ENCODE data around the gene ZNRF2. TPM values are rescaled to one million over a fixed set of nuclear protein-coding genes. Genes with fewer than 3 reads are reported as not detected.
"Not testable (repeated sequence)": the region's sequence is repeated elsewhere in the genome, so short reads cannot be mapped to it uniquely, and the experiment has no call there.

The ZNRF2 gene
- total RNA-seq, 1 donor from 2014 or later: 10.2 TPM

- Mint-ChIP-seq H3K9me3 (peaks cover 10% of the 10 kb centered on the region), H3K27ac (peak overlapping the region; percentile 78), H3K36me3 (ENCODE audit: low read depth) (peaks cover 16% of the 10 kb centered on the region), H3K4me3 (ENCODE audit: low read depth) (no peak overlapping the region), H3K27me3 (ENCODE audit: low read depth) (no peaks in the 10 kb centered on the region), H3K4me1 (ENCODE audit: low read depth) (peaks cover 31% of the 10 kb centered on the region)
- DNase-seq (ENCODE audit: low spot score): no peak
- intact Hi-C loops (cut with micrococcal nuclease): no loop called here
Measured at GRCh38 chr7:30282735-30283134, 1.7 kb upstream of the ZNRF2 start.

GRCh38 chr7:30285067-30285535, 704 bp downstream of the ZNRF2 start:
- H3K4me3 Mint-ChIP-seq (ENCODE audit: low read depth): peak overlapping the region; percentile 76
- DNase-seq (ENCODE audit: low spot score): no peak
- peaks cover 22% of the 10 kb centered on the region for H3K36me3 Mint-ChIP-seq (ENCODE audit: low read depth)
- H3K27ac Mint-ChIP-seq: no peak overlapping the region
- no peaks in the 10 kb centered on the region for H3K27me3 Mint-ChIP-seq (ENCODE audit: low read depth)
- H3K4me1 Mint-ChIP-seq (ENCODE audit: low read depth): peaks cover 45% of the 10 kb centered on the region
- intact Hi-C loops (cut with micrococcal nuclease): loop anchor here (2.0 kb wide), 3 partner anchors 122 to 310 kb away; partner anchors contain the start of genes GARS1 and GGCT
- peaks cover 10% of the 10 kb centered on the region for H3K9me3 Mint-ChIP-seq

- H3K36me3 Mint-ChIP-seq (ENCODE audit: low read depth): peaks cover 22% of the 10 kb centered on the region
- peak overlapping the region; percentile 96 for H3K4me3 Mint-ChIP-seq (ENCODE audit: low read depth)
- peak; percentile 69 for DNase-seq (ENCODE audit: low spot score)
- intact Hi-C loops (cut with micrococcal nuclease): loop anchor here (1.0 to 2.0 kb wide), 6 partner anchors 23 to 309 kb away; partner anchors contain the start of genes GARS1 and GGCT
- H3K27me3 Mint-ChIP-seq (ENCODE audit: low read depth): no peaks in the 10 kb centered on the region
- H3K4me1 Mint-ChIP-seq (ENCODE audit: low read depth): peaks cover 47% of the 10 kb centered on the region
- H3K9me3 Mint-ChIP-seq: peaks cover 10% of the 10 kb centered on the region
- peak overlapping the region; percentile 99 for H3K27ac Mint-ChIP-seq
Measured at GRCh38 chr7:30285536-30286284, 1.3 kb downstream of the ZNRF2 start.

GRCh38 chr7:30286749-30287148, 2.4 kb downstream of the ZNRF2 start:
- intact Hi-C loops (cut with micrococcal nuclease): loop anchor here (1.0 to 2.0 kb wide), 3 partner anchors 22 to 44 kb away; no protein-coding TSS in a partner anchor
- DNase-seq (ENCODE audit: low spot score): no peak
- Mint-ChIP-seq H3K4me3 (ENCODE audit: low read depth) (peak overlapping the region; percentile 96), H3K27ac (peak overlapping the region; percentile 99), H3K36me3 (ENCODE audit: low read depth) (peaks cover 32% of the 10 kb centered on the region), H3K9me3 (peaks cover 19% of the 10 kb centered on the region), H3K4me1 (ENCODE audit: low read depth) (peaks cover 56% of the 10 kb centered on the region), H3K27me3 (ENCODE audit: low read depth) (no peaks in the 10 kb centered on the region)

- intact Hi-C loops (cut with micrococcal nuclease): loop anchor here (2.0 kb wide), 1 partner anchor 21 kb away; no protein-coding TSS in a partner anchor
- H3K9me3 Mint-ChIP-seq: peaks cover 24% of the 10 kb centered on the region
- not testable (repeated sequence) for H3K27ac Mint-ChIP-seq; DNase-seq (ENCODE audit: low spot score); H3K27me3 Mint-ChIP-seq (ENCODE audit: low read depth)
- peak overlapping the region; percentile 43 for H3K4me3 Mint-ChIP-seq (ENCODE audit: low read depth)
- peaks cover 59% of the 10 kb centered on the region for H3K4me1 Mint-ChIP-seq (ENCODE audit: low read depth)
- H3K36me3 Mint-ChIP-seq (ENCODE audit: low read depth): peaks cover 36% of the 10 kb centered on the region
Measured at GRCh38 chr7:30287625-30288024, 3.2 kb downstream of the ZNRF2 start.

GRCh38 chr7:30289634-30290033, 5.2 kb downstream of the ZNRF2 start:
- H3K27me3 Mint-ChIP-seq (ENCODE audit: low read depth); intact Hi-C loops (cut with micrococcal nuclease); H3K27ac Mint-ChIP-seq; DNase-seq (ENCODE audit: low spot score): not testable (repeated sequence)
- Mint-ChIP-seq H3K4me3 (ENCODE audit: low read depth) (peak overlapping the region; percentile 1), H3K4me1 (ENCODE audit: low read depth) (peaks cover 56% of the 10 kb centered on the region), H3K9me3 (peaks cover 24% of the 10 kb centered on the region), H3K36me3 (ENCODE audit: low read depth) (peaks cover 37% of the 10 kb centered on the region)

- intact Hi-C loops (cut with micrococcal nuclease); H3K27ac Mint-ChIP-seq; H3K4me3 Mint-ChIP-seq (ENCODE audit: low read depth); DNase-seq (ENCODE audit: low spot score); H3K27me3 Mint-ChIP-seq (ENCODE audit: low read depth): not testable (repeated sequence)
- Mint-ChIP-seq H3K36me3 (ENCODE audit: low read depth) (peaks cover 37% of the 10 kb centered on the region), H3K9me3 (peaks cover 24% of the 10 kb centered on the region), H3K4me1 (ENCODE audit: low read depth) (peaks cover 58% of the 10 kb centered on the region)
Measured at GRCh38 chr7:30290317-30290716, 5.9 kb downstream of the ZNRF2 start.

GRCh38 chr7:30292416-30293038, 8.1 kb downstream of the ZNRF2 start:
- Mint-ChIP-seq H3K9me3 (peaks cover 14% of the 10 kb centered on the region), H3K36me3 (ENCODE audit: low read depth) (peaks cover 23% of the 10 kb centered on the region), H3K4me1 (ENCODE audit: low read depth) (peaks cover 54% of the 10 kb centered on the region)
- H3K27me3 Mint-ChIP-seq (ENCODE audit: low read depth); DNase-seq (ENCODE audit: low spot score); intact Hi-C loops (cut with micrococcal nuclease); H3K27ac Mint-ChIP-seq; H3K4me3 Mint-ChIP-seq (ENCODE audit: low read depth): not testable (repeated sequence)

- intact Hi-C loops (cut with micrococcal nuclease); DNase-seq (ENCODE audit: low spot score); H3K27me3 Mint-ChIP-seq (ENCODE audit: low read depth); H3K27ac Mint-ChIP-seq; H3K9me3 Mint-ChIP-seq; H3K4me3 Mint-ChIP-seq (ENCODE audit: low read depth): not testable (repeated sequence)
- Mint-ChIP-seq H3K36me3 (ENCODE audit: low read depth) (peaks cover 18% of the 10 kb centered on the region), H3K4me1 (ENCODE audit: low read depth) (peaks cover 30% of the 10 kb centered on the region)
Measured at GRCh38 chr7:30296304-30296703, 11.9 kb downstream of the ZNRF2 start.

GRCh38 chr7:30297499-30297898, 13.1 kb downstream of the ZNRF2 start:
- H3K4me1 Mint-ChIP-seq (ENCODE audit: low read depth): peaks cover 23% of the 10 kb centered on the region
- H3K27me3 Mint-ChIP-seq (ENCODE audit: low read depth); H3K4me3 Mint-ChIP-seq (ENCODE audit: low read depth); H3K9me3 Mint-ChIP-seq; intact Hi-C loops (cut with micrococcal nuclease); H3K27ac Mint-ChIP-seq; DNase-seq (ENCODE audit: low spot score): not testable (repeated sequence)
- H3K36me3 Mint-ChIP-seq (ENCODE audit: low read depth): peaks cover 10% of the 10 kb centered on the region

GRCh38 chr7:30298409-30298808, 14.0 kb downstream of the ZNRF2 start:
- intact Hi-C loops (cut with micrococcal nuclease); H3K27ac Mint-ChIP-seq; H3K9me3 Mint-ChIP-seq; H3K27me3 Mint-ChIP-seq (ENCODE audit: low read depth); H3K36me3 Mint-ChIP-seq (ENCODE audit: low read depth); H3K4me3 Mint-ChIP-seq (ENCODE audit: low read depth); DNase-seq (ENCODE audit: low spot score): not testable (repeated sequence)
- H3K4me1 Mint-ChIP-seq (ENCODE audit: low read depth): peaks cover 19% of the 10 kb centered on the region

- intact Hi-C loops (cut with micrococcal nuclease): no loop called here
- Mint-ChIP-seq H3K27ac (no peak overlapping the region), H3K4me1 (ENCODE audit: low read depth) (peaks cover 18% of the 10 kb centered on the region), H3K36me3 (ENCODE audit: low read depth) (peaks cover 5% of the 10 kb centered on the region), H3K9me3 (no peaks in the 10 kb centered on the region), H3K4me3 (ENCODE audit: low read depth) (no peak overlapping the region), H3K27me3 (ENCODE audit: low read depth) (no peaks in the 10 kb centered on the region)
- DNase-seq (ENCODE audit: low spot score): no peak
Measured at GRCh38 chr7:30301751-30302150, 17.4 kb downstream of the ZNRF2 start.
